GM18858 (cell line): Measurements from ENCODE around the gene FRG1.
A peak's percentile ranks its signal among the peaks of the same experiment; 100 is the strongest.
"Not testable (repeated sequence)": the region's sequence is repeated elsewhere in the genome, so short reads cannot be mapped to it uniquely, and the experiment has no call there.

Source experiments
- ATAC-seq: cut with Tn5 transposase; IDR thresholded peaks from one replicate; pipeline ENCODE4 v1.9.1; 2021; ENCODE audit not compliant: unreplicated experiment

Gene FRG1

GRCh38 chr4:189940178-189941004 is at the start of gene FRG1:
FRG1 (plus strand) TSS chr4:189940872; CDS start chr4:189941010, 138 bp downstream.
- peak; percentile 99 for ATAC-seq

GRCh38 chr4:189897667-189898066 is 43.0 kb upstream of the FRG1 start:
- ATAC-seq = no peak

GRCh38 chr4:189899481-189900015 is 41.1 kb upstream of the FRG1 start:
- not testable (repeated sequence) for ATAC-seq

- peak; percentile 69 for ATAC-seq
Observed at GRCh38 chr4:189904420-189905027, 36.1 kb upstream of the FRG1 start.

GRCh38 chr4:189912170-189912569 is 28.5 kb upstream of the FRG1 start:
- ATAC-seq = no peak

GRCh38 chr4:189917161-189917891 is 23.3 kb upstream of the FRG1 start:
- ATAC-seq = no peak

GRCh38 chr4:189921058-189921457 is 19.6 kb upstream of the FRG1 start:
- ATAC-seq = no peak

- not testable (repeated sequence) for ATAC-seq
Observed at GRCh38 chr4:189926742-189927141, 13.9 kb upstream of the FRG1 start.

GRCh38 chr4:189941005-189941450 is 356 bp downstream of the FRG1 start:
- ATAC-seq = no peak

GRCh38 chr4:189942412-189942811 is 1.7 kb downstream of the FRG1 start:
- ATAC-seq = not testable (repeated sequence)

- ATAC-seq = not testable (repeated sequence)
Observed at GRCh38 chr4:189944077-189944476, 3.4 kb downstream of the FRG1 start.

GRCh38 chr4:189946906-189947305 is 6.2 kb downstream of the FRG1 start:
- not testable (repeated sequence) for ATAC-seq

GRCh38 chr4:189948486-189948885 is 7.8 kb downstream of the FRG1 start:
- ATAC-seq = not testable (repeated sequence)

- not testable (repeated sequence) for ATAC-seq
Observed at GRCh38 chr4:189969291-189969690, 28.6 kb downstream of the FRG1 start.

- no peak for ATAC-seq
Observed at GRCh38 chr4:189973646-189974045, 33.0 kb downstream of the FRG1 start.

GRCh38 chr4:189974056-189974455 is 33.4 kb downstream of the FRG1 start:
- no peak for ATAC-seq

GRCh38 chr4:189979196-189980047 is 38.8 kb downstream of the FRG1 start:
- ATAC-seq = no peak

- not testable (repeated sequence) for ATAC-seq
Observed at GRCh38 chr4:189980292-189980691, 39.6 kb downstream of the FRG1 start.

GRCh38 chr4:189981970-189982369 is 41.3 kb downstream of the FRG1 start:
- no peak for ATAC-seq

- not testable (repeated sequence) for ATAC-seq
Observed at GRCh38 chr4:189983916-189984526, 43.3 kb downstream of the FRG1 start.
